Ishikawa (cell line): ENCODE results near the gene USH1C.

Experiments used
- CEBPB ChIP-seq: IDR thresholded peaks from 2 replicates; pipeline ENCODE4 v1.6.1; 2012
- CREB1 ChIP-seq: IDR thresholded peaks from 2 replicates; pipeline ENCODE4 v1.6.1; 2012; ENCODE audit warnings: low read depth
- EGR1 ChIP-seq: IDR thresholded peaks from 2 replicates; pipeline ENCODE4 v1.6.1; 2012
- EP300 ChIP-seq: IDR thresholded peaks from 2 replicates; pipeline ENCODE4 v1.6.1; 2012; ENCODE audit warnings: borderline replicate concordance
- MAX ChIP-seq: IDR thresholded peaks from 2 replicates; pipeline ENCODE4 v1.6.1; 2012
- RAD21 ChIP-seq: IDR thresholded peaks from 2 replicates; pipeline ENCODE4 v1.6.1; 2012; ENCODE audit warnings: low read depth
- REST ChIP-seq: IDR thresholded peaks from 2 replicates; pipeline ENCODE4 v1.6.1; 2012; ENCODE audit warnings: low read depth, mild to moderate bottlenecking
- TAF1 ChIP-seq: IDR thresholded peaks from 2 replicates; pipeline ENCODE4 v1.6.1; 2012; ENCODE audit warnings: low read depth, mild to moderate bottlenecking
- TCF12 ChIP-seq: IDR thresholded peaks from 2 replicates; pipeline ENCODE4 v1.6.1; 2012; ENCODE audit warnings: low read depth
- USF1 ChIP-seq: IDR thresholded peaks from 2 replicates; pipeline ENCODE4 v1.6.1; 2012
- YY1 ChIP-seq: IDR thresholded peaks from 2 replicates; pipeline ENCODE4 v1.6.1; 2012; ENCODE audit warnings: low read depth

- no peak for TF ChIP-seq REST
- TF ChIP-seq YY1, result no peak
- no peak for TF ChIP-seq EP300
- TF ChIP-seq TAF1, result no peak
- TF ChIP-seq USF1, result no peak
- TF ChIP-seq CEBPB, result no peak
- TF ChIP-seq EGR1, result no peak
- TF ChIP-seq RAD21, result no peak
- no peak for TF ChIP-seq TCF12
- TF ChIP-seq MAX, result no peak
- TF ChIP-seq CREB1, result no peak
Observed at GRCh38 chr11:17494019-17494418, 50.2 kb downstream of the USH1C start.
